Mesothelial cell of epicardium (in vitro differentiated cells): ENCODE measurements around the gene UNCX. TPM values are rescaled to one million over a fixed set of nuclear protein-coding genes. Genes with fewer than 3 reads are reported as not detected.

Source experiments
- DNase-seq, 2 experiments: peaks; one replicate each; pipeline ENCODE4 v3.0.0; 2021; ENCODE audit warnings: low spot score in 2 of 2; ENCODE audit not compliant: unreplicated experiment in 2 of 2
- H3K27ac Mint-ChIP-seq: 2 replicates; pipeline ENCODE4 v1.8.0; 2021; ENCODE audit warnings: mixed read lengths
- H3K27me3 Mint-ChIP-seq: 2 replicates; pipeline ENCODE4 v1.8.0; 2021; ENCODE audit warnings: low read depth, mixed read lengths
- H3K36me3 Mint-ChIP-seq: 2 replicates; pipeline ENCODE4 v1.8.0; 2021; ENCODE audit warnings: mixed read lengths
- H3K4me1 Mint-ChIP-seq: 2 replicates; pipeline ENCODE4 v1.8.0; 2021; ENCODE audit warnings: mixed read lengths
- H3K4me3 Mint-ChIP-seq: 2 replicates; pipeline ENCODE4 v1.8.0; 2021; ENCODE audit warnings: mild to moderate bottlenecking, moderate library complexity, mixed read lengths
- H3K9me3 Mint-ChIP-seq: 2 replicates; pipeline ENCODE4 v1.8.0; 2021; ENCODE audit warnings: mixed read lengths
- total RNA-seq: library from RNA; stranded (reverse); gene quantifications from 3 replicates; pipeline ENCODE4 v1.2.1, GENCODE V29; 2021
- TF ChIP-seq, protein P1 (sequence below): fragments of 200-600 bp; sonication (generic); IDR thresholded peaks from one replicate; pipeline ENCODE4 v1.5.0; 2021; ENCODE audit warnings: antibody characterized with exemption; ENCODE audit not compliant: unreplicated experiment

Gene UNCX
- total RNA-seq, 1 donor from 2014 or later, result not detected

DNA sequence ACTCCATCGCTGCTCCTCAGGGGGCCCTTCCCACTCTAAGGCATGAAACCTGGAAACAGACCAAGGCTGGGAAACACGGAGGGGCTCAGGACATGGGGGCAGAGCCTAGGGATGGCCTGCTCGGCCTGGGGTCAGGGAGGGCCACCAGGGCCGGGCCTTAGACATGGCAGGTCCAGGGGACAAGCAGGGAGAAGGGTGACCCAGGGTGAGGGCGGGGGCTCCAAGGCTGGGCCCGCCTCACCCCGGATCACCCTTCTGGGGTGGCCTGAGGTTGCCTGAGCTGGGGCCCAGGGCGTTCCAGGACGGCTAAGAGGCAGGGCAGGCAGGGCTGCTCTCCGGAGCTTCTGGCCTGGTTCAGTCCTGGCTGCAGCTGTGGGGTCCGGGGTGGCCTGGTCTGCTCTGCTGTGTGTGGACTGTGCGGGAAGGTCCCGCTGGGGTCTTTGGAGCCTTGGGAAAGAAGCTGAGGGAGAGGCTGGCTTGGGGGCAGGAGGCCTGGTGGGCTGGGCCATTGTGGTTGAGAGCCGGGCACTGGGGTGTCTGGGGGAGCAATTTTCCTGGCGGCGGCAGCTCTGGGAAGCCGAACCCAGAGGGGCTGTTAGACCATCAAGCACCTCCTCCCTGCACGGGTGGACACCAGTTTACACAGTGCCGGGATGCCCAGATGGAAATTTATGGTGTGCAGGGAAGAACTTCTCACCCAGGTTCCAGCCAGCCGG is 52.2 kb downstream of the UNCX start:
- peaks cover 37% of the 10 kb centered on the region for H3K27me3 Mint-ChIP-seq
- TF ChIP-seq, protein P1, sequence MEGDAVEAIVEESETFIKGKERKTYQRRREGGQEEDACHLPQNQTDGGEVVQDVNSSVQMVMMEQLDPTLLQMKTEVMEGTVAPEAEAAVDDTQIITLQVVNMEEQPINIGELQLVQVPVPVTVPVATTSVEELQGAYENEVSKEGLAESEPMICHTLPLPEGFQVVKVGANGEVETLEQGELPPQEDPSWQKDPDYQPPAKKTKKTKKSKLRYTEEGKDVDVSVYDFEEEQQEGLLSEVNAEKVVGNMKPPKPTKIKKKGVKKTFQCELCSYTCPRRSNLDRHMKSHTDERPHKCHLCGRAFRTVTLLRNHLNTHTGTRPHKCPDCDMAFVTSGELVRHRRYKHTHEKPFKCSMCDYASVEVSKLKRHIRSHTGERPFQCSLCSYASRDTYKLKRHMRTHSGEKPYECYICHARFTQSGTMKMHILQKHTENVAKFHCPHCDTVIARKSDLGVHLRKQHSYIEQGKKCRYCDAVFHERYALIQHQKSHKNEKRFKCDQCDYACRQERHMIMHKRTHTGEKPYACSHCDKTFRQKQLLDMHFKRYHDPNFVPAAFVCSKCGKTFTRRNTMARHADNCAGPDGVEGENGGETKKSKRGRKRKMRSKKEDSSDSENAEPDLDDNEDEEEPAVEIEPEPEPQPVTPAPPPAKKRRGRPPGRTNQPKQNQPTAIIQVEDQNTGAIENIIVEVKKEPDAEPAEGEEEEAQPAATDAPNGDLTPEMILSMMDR, result no peak
- DNase-seq, result no peak
- no peak overlapping the region for H3K27ac Mint-ChIP-seq
- peaks cover 6% of the 10 kb centered on the region for H3K4me1 Mint-ChIP-seq
- H3K36me3 Mint-ChIP-seq, result no peaks in the 10 kb centered on the region
- no peaks in the 10 kb centered on the region for H3K9me3 Mint-ChIP-seq
- no peak overlapping the region for H3K4me3 Mint-ChIP-seq

DNA sequence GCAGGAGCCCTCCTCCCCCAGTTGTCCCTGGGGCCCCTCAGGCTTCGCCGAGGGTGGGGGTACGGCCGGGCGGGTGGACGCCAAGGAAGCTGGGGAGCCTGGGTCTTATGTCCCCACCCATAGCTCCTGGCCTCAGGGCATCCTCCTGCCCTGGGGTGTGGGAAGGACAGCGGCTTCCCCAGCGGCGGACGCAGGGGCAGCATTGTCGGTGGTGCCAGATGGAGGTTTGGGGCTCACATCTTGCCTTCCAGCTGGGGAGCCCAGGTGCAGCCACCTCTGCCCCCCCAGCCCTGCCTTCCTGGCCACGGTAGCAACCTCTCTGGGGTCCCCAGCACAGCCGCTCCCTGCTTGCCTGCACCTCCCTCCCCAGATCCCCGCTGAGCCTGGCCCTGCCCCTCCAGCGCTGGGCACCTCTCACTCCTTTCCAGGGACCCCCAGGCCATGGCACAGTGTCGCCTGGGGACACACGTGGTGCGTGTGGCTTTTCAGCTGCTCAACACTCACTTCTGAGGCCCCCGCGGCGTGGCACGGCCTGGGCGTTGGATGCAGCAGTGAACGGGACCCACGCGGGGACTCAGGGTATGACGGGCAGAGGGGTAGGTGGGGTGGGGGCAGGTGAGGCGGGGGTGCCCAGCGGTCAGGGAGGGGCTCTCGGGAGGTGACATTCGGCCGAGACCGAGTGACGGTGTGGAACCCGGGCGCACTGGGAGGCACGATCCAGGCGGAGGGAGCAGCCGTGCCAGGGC is 53.1 kb downstream of the UNCX start:
- peaks cover 41% of the 10 kb centered on the region for H3K27me3 Mint-ChIP-seq
- no peaks in the 10 kb centered on the region for H3K9me3 Mint-ChIP-seq
- no peak overlapping the region for H3K4me3 Mint-ChIP-seq
- DNase-seq, result no peak
- TF ChIP-seq, protein P1, result no peak
- peaks cover 11% of the 10 kb centered on the region for H3K4me1 Mint-ChIP-seq
- H3K27ac Mint-ChIP-seq, result no peak overlapping the region
- no peaks in the 10 kb centered on the region for H3K36me3 Mint-ChIP-seq

Other genes starting within 250 kb of the UNCX start
- 5.6 to 6.2 TPM (median 5.8 TPM) in 3 replicates for gene CYP2W1, start 249.7 kb upstream of the UNCX start, total RNA-seq
- 1.0 to 1.6 TPM (median 1.0 TPM) in 3 replicates for gene GPR146, start 188.3 kb upstream of the UNCX start, total RNA-seq
- gene GPER1, start 144.8 kb upstream of the UNCX start, total RNA-seq, result 2.1 to 2.6 TPM (median 2.4 TPM) in 3 replicates
- 15.3 to 16.3 TPM (median 15.6 TPM) in 3 replicates for gene ZFAND2A, start 72.7 kb upstream of the UNCX start, total RNA-seq
- 18.5 to 21.1 TPM (median 18.9 TPM) in 3 replicates for gene MICALL2, start 226.6 kb downstream of the UNCX start, total RNA-seq